Measurements from ENCODE around the gene ITGB1.
"Not testable (repeated sequence)": the region's sequence is repeated elsewhere in the genome, so short reads cannot be mapped to it uniquely, and the experiment has no call there.

The ITGB1 gene

GRCh38 chr10:32980558-32981468, 22.8 kb upstream of the ITGB1 start:
- DNase-seq (ENCODE audit: low spot score), result peak; percentile 99

- DNase-seq (ENCODE audit: low spot score), result no peak
Measured at GRCh38 chr10:32980242-32980557, 22.2 kb upstream of the ITGB1 start.

- not testable (repeated sequence) for DNase-seq (ENCODE audit: low spot score)
Measured at GRCh38 chr10:32979719-32980118, 21.7 kb upstream of the ITGB1 start.

- DNase-seq (ENCODE audit: low spot score), result no peak
Measured at GRCh38 chr10:32979041-32979440, 21.0 kb upstream of the ITGB1 start.

- not testable (repeated sequence) for DNase-seq (ENCODE audit: low spot score)
Measured at GRCh38 chr10:32977846-32978809, 20.1 kb upstream of the ITGB1 start.

- peak; percentile 26 for DNase-seq (ENCODE audit: low spot score)
Measured at GRCh38 chr10:32976338-32976737, 18.3 kb upstream of the ITGB1 start.

GRCh38 chr10:32972929-32973328, 14.9 kb upstream of the ITGB1 start:
- DNase-seq (ENCODE audit: low spot score), result no peak

- no peak for DNase-seq (ENCODE audit: low spot score)
Measured at GRCh38 chr10:32972460-32972859, 14.4 kb upstream of the ITGB1 start.

GRCh38 chr10:32971536-32972091, 13.6 kb upstream of the ITGB1 start:
- no peak for DNase-seq (ENCODE audit: low spot score)

GRCh38 chr10:32970910-32971309, 12.9 kb upstream of the ITGB1 start:
- no peak for DNase-seq (ENCODE audit: low spot score)

- no peak for DNase-seq (ENCODE audit: low spot score)
Measured at GRCh38 chr10:32964270-32964669, 6.2 kb upstream of the ITGB1 start.

- DNase-seq (ENCODE audit: low spot score), result peak; percentile 62
Measured at GRCh38 chr10:32963096-32963495, 5.1 kb upstream of the ITGB1 start.

- no peak for DNase-seq (ENCODE audit: low spot score)
Measured at GRCh38 chr10:32962521-32962920, 4.5 kb upstream of the ITGB1 start.

- peak; percentile 96 for DNase-seq (ENCODE audit: low spot score)
Measured at GRCh38 chr10:32961895-32962369, 3.9 kb upstream of the ITGB1 start.

- no peak for DNase-seq (ENCODE audit: low spot score)
Measured at GRCh38 chr10:32961343-32961894, 3.4 kb upstream of the ITGB1 start.

GRCh38 chr10:32960022-32960421, 2.0 kb upstream of the ITGB1 start:
- DNase-seq (ENCODE audit: low spot score), result peak; percentile 44

- DNase-seq (ENCODE audit: low spot score), result no peak
Measured at GRCh38 chr10:32959006-32959920, 1.2 kb upstream of the ITGB1 start.

- no peak for DNase-seq (ENCODE audit: low spot score)
Measured at GRCh38 chr10:32957341-32958084, 517 bp downstream of the ITGB1 start.

- DNase-seq (ENCODE audit: low spot score), result no peak
Measured at GRCh38 chr10:32956365-32957197, 1.4 kb downstream of the ITGB1 start.

Measured in kidney capillary endothelial cell (primary cell).